H9 (cell line): ENCODE results near the gene MAEA. TPM values are rescaled to one million over a fixed set of nuclear protein-coding genes. Genes with fewer than 3 reads are reported as not detected.

Experiments
- DNase-seq: peaks from one replicate; pipeline ENCODE4 v3.0.0-alpha.2; 2017
- H2AFZ ChIP-seq: one replicate; pipeline ENCODE4 v1.6.1; 2013; ENCODE audit warnings: mild to moderate bottlenecking, low read length, control low read depth, moderate library complexity
- H2AK5ac ChIP-seq: 2 replicates; pipeline ENCODE4 v1.6.1; 2013; ENCODE audit warnings: low read length, control low read depth, mixed read lengths; ENCODE audit not compliant: insufficient read length
- H2BK120ac ChIP-seq: one replicate; pipeline ENCODE4 v1.6.1; 2013; ENCODE audit warnings: low read depth, mild to moderate bottlenecking, low read length, control low read depth, inconsistent platforms; ENCODE audit not compliant: poor library complexity, severe bottlenecking
- H2BK12ac ChIP-seq: 2 replicates; pipeline ENCODE4 v1.6.1; 2013; ENCODE audit warnings: low read length, control low read depth, mixed read lengths, low read depth; ENCODE audit not compliant: insufficient read length
- H2BK15ac ChIP-seq: 2 replicates; pipeline ENCODE4 v1.6.1; 2013; ENCODE audit warnings: low read depth, low read length, control low read depth
- H2BK20ac ChIP-seq: one replicate; pipeline ENCODE4 v1.6.1; 2013; ENCODE audit warnings: low read depth, mild to moderate bottlenecking, low read length, control low read depth, inconsistent platforms; ENCODE audit not compliant: poor library complexity, severe bottlenecking
- H2BK5ac ChIP-seq: 2 replicates; pipeline ENCODE4 v1.6.1; 2013; ENCODE audit warnings: low read length, control low read depth, mixed read lengths; ENCODE audit not compliant: insufficient read length
- H3K14ac ChIP-seq: 2 replicates; pipeline ENCODE4 v1.6.1; 2013; ENCODE audit warnings: low read length, control low read depth; ENCODE audit not compliant: insufficient read depth
- H3K18ac ChIP-seq: 2 replicates; pipeline ENCODE4 v1.6.1; 2013; ENCODE audit warnings: low read depth, mild to moderate bottlenecking, mixed read lengths, low read length, control low read depth; ENCODE audit not compliant: insufficient read length
- H3K23ac ChIP-seq: 2 replicates; pipeline ENCODE4 v1.6.1; 2013; ENCODE audit warnings: low read length, control low read depth, mixed read lengths, low read depth; ENCODE audit not compliant: insufficient read length
- H3K23me2 ChIP-seq: 2 replicates; pipeline ENCODE4 v1.6.1; 2013; ENCODE audit warnings: low read depth, mild to moderate bottlenecking, mixed read lengths, low read length, control low read depth; ENCODE audit not compliant: insufficient read length, poor library complexity, severe bottlenecking
- H3K27ac ChIP-seq: 2 replicates; pipeline ENCODE4 v1.5.1; 2013; ENCODE audit warnings: low read length, control low read depth, mixed read lengths, low read depth; ENCODE audit not compliant: insufficient read length
- H3K27me3 ChIP-seq: 2 replicates; pipeline ENCODE4 v1.6.1; 2013; ENCODE audit warnings: low read length, control low read depth, inconsistent platforms; ENCODE audit not compliant: insufficient read depth
- H3K4ac ChIP-seq: 2 replicates; pipeline ENCODE4 v1.6.1; 2013; ENCODE audit warnings: low read depth, mild to moderate bottlenecking, control low read depth, inconsistent platforms, low read length, moderate library complexity
- H3K4me1 ChIP-seq: 2 replicates; pipeline ENCODE4 v1.6.1; 2013; ENCODE audit warnings: low read length, control low read depth, inconsistent platforms; ENCODE audit not compliant: insufficient read depth
- H3K4me2 ChIP-seq: 2 replicates; pipeline ENCODE4 v1.6.1; 2013; ENCODE audit warnings: low read length, control low read depth, mixed read lengths; ENCODE audit not compliant: insufficient read length, insufficient read depth
- H3K56ac ChIP-seq: 2 replicates; pipeline ENCODE4 v1.6.1; 2013; ENCODE audit warnings: low read depth, mild to moderate bottlenecking, mixed read lengths, low read length, control low read depth; ENCODE audit not compliant: insufficient read length
- H3K79me1 ChIP-seq: 2 replicates; pipeline ENCODE4 v1.6.1; 2013; ENCODE audit warnings: low read depth, mild to moderate bottlenecking, moderate library complexity, low read length, control low read depth, inconsistent platforms; ENCODE audit not compliant: insufficient read depth, poor library complexity, severe bottlenecking
- H3K79me2 ChIP-seq: 2 replicates; pipeline ENCODE4 v1.6.1; 2013; ENCODE audit warnings: low read length, control low read depth, inconsistent platforms; ENCODE audit not compliant: insufficient read depth
- H3K9ac ChIP-seq: 2 replicates; pipeline ENCODE4 v1.6.1; 2013; ENCODE audit warnings: low read length, control low read depth, mixed read lengths; ENCODE audit not compliant: insufficient read length; ENCODE audit errors: extremely low read depth
- H3K9me3 ChIP-seq: one replicate; pipeline ENCODE4 v1.6.1; 2013; ENCODE audit warnings: low read depth, low read length, inconsistent platforms; ENCODE audit not compliant: control insufficient read depth
- H3T11ph ChIP-seq: one replicate; pipeline ENCODE4 v1.6.1; 2013; ENCODE audit warnings: mild to moderate bottlenecking, low read length, control low read depth, inconsistent platforms
- H4K20me1 ChIP-seq: one replicate; pipeline ENCODE4 v1.6.1; 2013; ENCODE audit not compliant: control insufficient read depth, insufficient read length, insufficient read depth
- H4K5ac ChIP-seq: 2 replicates; pipeline ENCODE4 v1.6.1; 2013; ENCODE audit warnings: low read depth, mild to moderate bottlenecking, mixed read lengths, low read length, control low read depth; ENCODE audit not compliant: insufficient read length
- H4K8ac ChIP-seq: replicated peaks from 2 replicates; pipeline ENCODE4 v1.6.1; 2013; ENCODE audit warnings: low read length, control low read depth, mixed read lengths, low read depth; ENCODE audit not compliant: insufficient read length
- H4K91ac ChIP-seq: 2 replicates; pipeline ENCODE4 v1.6.1; 2013; ENCODE audit warnings: low read depth, mild to moderate bottlenecking, moderate library complexity, mixed read lengths, low read length, control low read depth; ENCODE audit not compliant: insufficient read length
- H3K27ac Mint-ChIP-seq, 3 experiments: 2 replicates in 2 of 3; 3 replicates in 1 of 3; pipeline ENCODE4 v1.8.0; 2020 to 2021; ENCODE audit warnings: mixed read lengths in 3 of 3, mild to moderate bottlenecking in 1 of 3, moderate library complexity in 1 of 3
- H3K27me3 Mint-ChIP-seq: 2 replicates; pipeline ENCODE4 v1.8.0; 2021; ENCODE audit warnings: low read depth, mild to moderate bottlenecking, moderate library complexity, mixed read lengths
- H3K36me3 Mint-ChIP-seq, 3 experiments: 2 replicates in 2 of 3; 3 replicates in 1 of 3; pipeline ENCODE4 v1.8.0; 2020 to 2021; ENCODE audit warnings: low read depth in 3 of 3, mixed read lengths in 3 of 3; ENCODE audit not compliant: insufficient read depth in 1 of 3
- H3K4me1 Mint-ChIP-seq, 2 experiments: 2 replicates each; pipeline ENCODE4 v1.8.0; 2020; ENCODE audit warnings: mixed read lengths in 2 of 2
- H3K4me3 Mint-ChIP-seq, 2 experiments: 2 replicates in 1 of 2; 3 replicates in 1 of 2; pipeline ENCODE4 v1.8.0; 2020 to 2021; ENCODE audit warnings: mild to moderate bottlenecking in 2 of 2, mixed read lengths in 2 of 2, moderate library complexity in 1 of 2
- H3K9me3 Mint-ChIP-seq, 2 experiments: 2 replicates in 1 of 2; 3 replicates in 1 of 2; pipeline ENCODE4 v1.8.0; 2020; ENCODE audit warnings: mild to moderate bottlenecking in 2 of 2, mixed read lengths in 2 of 2, moderate library complexity in 1 of 2
- WGBS: extraction: QIAGEN DNeasy Blood & Tissue Kit; methylation state at CpG from one replicate; pipeline ENCODE4 v1.1.7; 2013; ENCODE audit warnings: missing lambda C conversion rate, low lambda C conversion rate, mixed read lengths; ENCODE audit not compliant: insufficient read length; ENCODE audit errors: extremely low coverage; 5-methylcytosine and 5-hydroxymethylcytosine counted together
- total RNA-seq: library from RNA; stranded (reverse); gene quantifications from 2 replicates; pipeline ENCODE4 v1.2.1, GENCODE V29; 2021
- TF ChIP-seq, protein P1 (sequence below): fragments of 200-600 bp; sonication (generic); conservative IDR thresholded peaks from 3 replicates; pipeline ENCODE4 v1.8.0; 2021; ENCODE audit warnings: antibody characterized with exemption, mild to moderate bottlenecking

Gene MAEA
- total RNA-seq, 1 experiment from 2014 or later: 85.6 TPM

GRCh38 chr4:1377606-1378261, 88.0 kb downstream of the MAEA start:
- no peak overlapping the region for H3K23ac ChIP-seq
- no peak overlapping the region for H4K8ac ChIP-seq
- no peaks in the 10 kb centered on the region for H3K27me3 ChIP-seq
- H3K4ac ChIP-seq: no peak overlapping the region
- no CpG with 5 or more reads among the region's 19 CpGs for WGBS
- H3K18ac ChIP-seq: no peak overlapping the region
- no peak overlapping the region for H2BK5ac ChIP-seq
- no peak overlapping the region for H2AFZ ChIP-seq
- H3K36me3 Mint-ChIP-seq: peaks cover 1 to 12% (median 8%) of the 10 kb centered on the region in 3 experiments; a peak in 3 of 7 replicates
- no peak overlapping the region for H2BK20ac ChIP-seq
- no peak overlapping the region for H2BK120ac ChIP-seq
- H4K20me1 ChIP-seq: peaks cover 5% of the 10 kb centered on the region
- H3K4me1 Mint-ChIP-seq: no peaks in the 10 kb centered on the region
- no peaks in the 10 kb centered on the region for H3K23me2 ChIP-seq
- H3K9me3 ChIP-seq: no peaks in the 10 kb centered on the region
- no peak overlapping the region for H3K9ac ChIP-seq
- no peak overlapping the region for H2BK12ac ChIP-seq
- H2AK5ac ChIP-seq: no peak overlapping the region
- no peak for DNase-seq
- no peak overlapping the region for H3K14ac ChIP-seq
- no peaks in the 10 kb centered on the region for H3K79me2 ChIP-seq
- H3K56ac ChIP-seq: no peak overlapping the region
- H3K9me3 Mint-ChIP-seq: no peaks in the 10 kb centered on the region
- H3K79me1 ChIP-seq: no peaks in the 10 kb centered on the region
- H3T11ph ChIP-seq: no peak overlapping the region
- H3K4me1 ChIP-seq: no peaks in the 10 kb centered on the region
- H4K5ac ChIP-seq: no peak overlapping the region
- H3K4me3 Mint-ChIP-seq: no peak overlapping the region
- no peak overlapping the region for H4K91ac ChIP-seq
- H3K4me2 ChIP-seq: no peak overlapping the region
- no peak overlapping the region for H2BK15ac ChIP-seq
- H3K27me3 Mint-ChIP-seq: no peaks in the 10 kb centered on the region
- no peak overlapping the region for H3K27ac Mint-ChIP-seq
- no peak overlapping the region for H3K27ac ChIP-seq
- TF ChIP-seq, protein P1, sequence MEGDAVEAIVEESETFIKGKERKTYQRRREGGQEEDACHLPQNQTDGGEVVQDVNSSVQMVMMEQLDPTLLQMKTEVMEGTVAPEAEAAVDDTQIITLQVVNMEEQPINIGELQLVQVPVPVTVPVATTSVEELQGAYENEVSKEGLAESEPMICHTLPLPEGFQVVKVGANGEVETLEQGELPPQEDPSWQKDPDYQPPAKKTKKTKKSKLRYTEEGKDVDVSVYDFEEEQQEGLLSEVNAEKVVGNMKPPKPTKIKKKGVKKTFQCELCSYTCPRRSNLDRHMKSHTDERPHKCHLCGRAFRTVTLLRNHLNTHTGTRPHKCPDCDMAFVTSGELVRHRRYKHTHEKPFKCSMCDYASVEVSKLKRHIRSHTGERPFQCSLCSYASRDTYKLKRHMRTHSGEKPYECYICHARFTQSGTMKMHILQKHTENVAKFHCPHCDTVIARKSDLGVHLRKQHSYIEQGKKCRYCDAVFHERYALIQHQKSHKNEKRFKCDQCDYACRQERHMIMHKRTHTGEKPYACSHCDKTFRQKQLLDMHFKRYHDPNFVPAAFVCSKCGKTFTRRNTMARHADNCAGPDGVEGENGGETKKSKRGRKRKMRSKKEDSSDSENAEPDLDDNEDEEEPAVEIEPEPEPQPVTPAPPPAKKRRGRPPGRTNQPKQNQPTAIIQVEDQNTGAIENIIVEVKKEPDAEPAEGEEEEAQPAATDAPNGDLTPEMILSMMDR: no peak
